GM21619 (cell line): Measurements from ENCODE around the gene TMEM115.

ENCODE experiments used
- ATAC-seq: cut with Tn5 transposase; IDR thresholded peaks from one replicate; pipeline ENCODE4 v1.9.1; 2021; ENCODE audit not compliant: unreplicated experiment

Gene TMEM115, protein sequence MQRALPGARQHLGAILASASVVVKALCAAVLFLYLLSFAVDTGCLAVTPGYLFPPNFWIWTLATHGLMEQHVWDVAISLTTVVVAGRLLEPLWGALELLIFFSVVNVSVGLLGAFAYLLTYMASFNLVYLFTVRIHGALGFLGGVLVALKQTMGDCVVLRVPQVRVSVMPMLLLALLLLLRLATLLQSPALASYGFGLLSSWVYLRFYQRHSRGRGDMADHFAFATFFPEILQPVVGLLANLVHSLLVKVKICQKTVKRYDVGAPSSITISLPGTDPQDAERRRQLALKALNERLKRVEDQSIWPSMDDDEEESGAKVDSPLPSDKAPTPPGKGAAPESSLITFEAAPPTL

DNA sequence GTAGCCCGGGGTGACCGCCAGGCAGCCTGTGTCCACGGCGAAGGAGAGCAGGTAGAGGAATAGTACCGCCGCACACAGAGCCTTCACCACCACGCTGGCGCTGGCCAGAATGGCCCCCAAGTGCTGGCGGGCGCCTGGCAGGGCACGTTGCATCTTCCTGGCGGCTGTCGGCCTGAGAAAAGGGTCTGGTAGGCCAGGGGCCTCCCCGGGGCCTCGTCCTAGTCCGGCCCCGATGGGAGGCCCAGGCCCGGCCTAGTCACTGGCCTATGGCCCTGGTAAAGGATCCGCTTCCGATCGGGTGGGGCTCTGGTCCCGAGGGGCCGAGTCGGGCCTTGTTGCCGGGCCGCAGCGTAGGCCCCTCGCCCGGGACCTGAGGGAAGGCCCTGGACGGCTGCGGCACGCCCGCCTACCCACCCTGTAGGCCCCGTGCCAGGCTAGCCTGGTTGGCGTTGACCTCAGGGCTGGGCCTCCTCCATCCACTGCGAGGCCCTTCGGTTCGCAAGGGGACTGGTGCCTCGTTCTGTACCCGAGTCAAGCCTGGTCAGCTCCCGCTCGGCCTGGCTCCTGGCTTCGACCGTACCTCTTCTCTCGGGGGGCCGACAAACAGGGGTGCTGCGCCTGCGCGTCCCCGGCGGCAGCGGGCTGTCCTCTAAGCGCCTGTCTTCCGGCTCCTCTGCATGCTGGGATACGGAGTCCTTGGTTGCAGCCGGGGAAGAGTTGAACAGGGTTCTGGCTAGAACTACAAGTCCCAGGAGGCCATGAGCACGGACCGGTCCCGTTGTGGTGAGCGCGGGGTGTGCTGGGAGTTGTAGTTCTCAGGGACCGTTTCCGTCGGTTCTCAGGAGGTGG is at the start of gene TMEM115:
Gene TMEM115 (minus strand): TSS at position 611 of the 849 bp plus-strand sequence. CDS start 458 bp downstream, at position 153.
- peak; percentile 98 for ATAC-seq

DNA sequence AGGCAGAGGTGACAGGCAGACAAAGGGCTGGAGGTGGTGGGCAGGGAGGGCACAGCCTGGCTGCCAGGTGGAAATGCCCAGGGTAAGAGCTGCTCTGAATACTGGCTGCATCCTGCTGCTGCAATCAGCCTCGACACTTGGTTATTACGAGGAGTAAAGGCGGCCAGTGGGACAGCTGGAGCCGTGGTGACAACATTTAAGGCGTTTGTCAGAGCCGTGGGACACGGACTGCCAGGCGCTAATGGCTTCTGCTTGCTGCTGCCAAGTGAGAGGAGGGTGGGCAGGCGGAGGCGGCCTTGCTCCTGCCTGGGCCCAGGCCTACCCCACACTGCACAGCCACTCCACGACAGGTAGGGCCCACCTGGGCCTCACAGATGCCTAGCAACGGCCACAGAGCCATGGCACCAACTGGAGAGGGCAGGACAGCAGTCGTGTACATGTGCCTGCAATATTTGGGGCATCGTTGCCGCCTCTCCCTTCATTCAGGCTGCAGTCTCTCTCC is 49.2 kb upstream of the TMEM115 start:
- ATAC-seq: no peak

DNA sequence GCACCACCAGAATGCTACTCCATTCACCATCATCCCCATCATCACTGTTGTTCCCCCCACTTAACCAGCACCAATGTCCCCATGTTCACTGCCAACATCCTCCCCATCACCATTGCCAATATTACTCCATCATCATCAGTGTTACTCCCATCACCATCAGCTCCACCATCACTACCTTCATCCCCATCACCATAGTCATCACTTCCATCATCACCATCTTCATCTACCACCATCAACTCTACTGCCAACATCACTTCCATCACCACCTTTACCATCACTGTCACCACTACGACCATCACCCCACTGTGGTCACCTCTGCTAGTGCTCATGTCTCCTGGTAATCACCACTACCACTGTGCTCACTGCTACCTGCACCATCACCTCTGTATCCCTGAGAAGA is 47.2 kb upstream of the TMEM115 start:
- no peak for ATAC-seq

GRCh38 chr3:50405249-50405648 is 45.9 kb upstream of the TMEM115 start:
- no peak for ATAC-seq

GRCh38 chr3:50401978-50402595 is 42.8 kb upstream of the TMEM115 start:
- ATAC-seq: no peak

GRCh38 chr3:50396502-50396901 is 37.2 kb upstream of the TMEM115 start:
- ATAC-seq: no peak

GRCh38 chr3:50395070-50395860 is 35.9 kb upstream of the TMEM115 start:
- no peak for ATAC-seq

DNA sequence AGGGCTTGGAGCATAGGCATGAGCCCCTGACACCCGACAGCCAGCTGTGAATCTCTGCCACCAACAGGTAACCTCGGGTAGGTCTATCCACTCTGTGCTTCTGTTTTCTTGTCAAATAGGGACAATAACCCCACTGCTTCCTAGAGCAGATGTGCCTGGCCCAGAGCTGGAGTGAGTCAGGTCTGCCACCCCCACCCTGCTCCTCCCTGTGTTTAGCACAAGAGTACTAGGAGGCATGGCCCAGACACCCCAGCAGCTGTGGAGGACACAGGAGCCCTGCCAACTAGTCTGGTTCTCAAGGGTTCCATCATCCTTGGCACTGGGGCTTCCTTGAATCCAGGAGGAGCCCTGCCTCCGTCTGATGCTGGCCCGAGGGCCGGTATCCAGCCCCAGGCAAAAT is 33.7 kb upstream of the TMEM115 start:
- no peak for ATAC-seq

DNA sequence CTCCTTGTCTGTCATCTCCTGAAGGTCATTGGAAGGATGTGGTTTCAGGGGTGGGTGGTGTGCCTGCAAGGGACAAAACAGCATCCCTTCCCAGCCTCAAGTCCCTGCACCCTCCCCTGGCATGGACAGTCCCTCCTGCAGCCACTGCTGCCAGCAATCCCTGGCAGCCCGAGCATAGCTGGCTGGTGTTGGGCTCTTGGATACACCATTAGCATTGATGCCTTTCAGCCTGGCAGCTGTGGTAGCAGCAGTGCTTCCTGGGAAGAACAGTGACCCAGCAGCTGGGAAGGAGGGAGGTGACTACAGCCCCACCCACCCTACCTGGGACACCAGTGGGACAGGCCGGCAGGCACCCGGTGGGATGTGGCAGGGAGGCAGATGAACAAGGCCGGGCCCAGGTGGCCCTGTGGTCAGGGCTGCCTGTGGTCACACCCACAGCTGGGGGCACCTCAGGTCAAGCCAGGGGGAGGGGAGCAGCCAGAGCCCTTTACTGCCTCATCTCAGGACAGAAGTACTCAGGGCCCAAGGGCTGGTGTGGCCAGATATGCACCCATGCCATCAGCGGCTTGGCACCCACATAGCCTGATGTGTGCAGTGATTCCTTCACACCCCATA is 32.9 kb upstream of the TMEM115 start:
- ATAC-seq: no peak

DNA sequence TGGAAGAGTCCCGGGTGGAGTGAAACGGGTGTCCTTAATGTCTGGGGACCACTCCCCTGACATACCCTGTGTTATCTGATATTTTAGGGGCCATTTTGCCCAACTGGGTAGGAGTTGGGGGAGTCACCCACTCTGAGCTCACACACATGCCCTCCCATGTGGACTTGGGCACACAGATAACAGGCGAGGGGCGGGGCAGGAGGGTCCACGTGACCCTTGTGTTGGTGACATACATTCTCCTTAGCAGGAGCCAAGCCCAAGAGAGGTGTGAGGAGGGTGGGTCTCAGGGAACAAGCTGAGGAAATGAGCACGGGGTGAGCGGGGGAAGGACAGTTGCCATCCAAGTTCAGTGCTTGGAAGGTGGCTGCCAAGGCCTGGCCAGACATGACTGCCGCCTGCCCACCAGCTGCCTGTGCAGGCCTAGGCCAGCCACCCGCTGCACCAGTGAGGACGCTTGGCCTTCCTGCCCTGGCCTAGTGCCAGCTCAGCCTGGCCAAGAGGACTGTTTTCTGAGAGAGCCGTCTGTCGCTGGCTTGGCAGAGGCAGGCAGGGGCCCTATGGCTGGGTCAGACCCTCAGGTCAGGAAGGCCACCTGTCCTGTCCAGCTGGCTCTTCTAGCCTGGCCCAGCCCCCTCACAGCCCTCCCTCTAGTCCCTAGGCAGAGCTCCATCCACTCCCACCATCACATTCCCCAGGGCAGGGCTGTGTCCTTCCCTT is 31.3 kb upstream of the TMEM115 start:
- ATAC-seq: no peak

- ATAC-seq: no peak
Measured at GRCh38 chr3:50389414-50389767, 30.1 kb upstream of the TMEM115 start.

DNA sequence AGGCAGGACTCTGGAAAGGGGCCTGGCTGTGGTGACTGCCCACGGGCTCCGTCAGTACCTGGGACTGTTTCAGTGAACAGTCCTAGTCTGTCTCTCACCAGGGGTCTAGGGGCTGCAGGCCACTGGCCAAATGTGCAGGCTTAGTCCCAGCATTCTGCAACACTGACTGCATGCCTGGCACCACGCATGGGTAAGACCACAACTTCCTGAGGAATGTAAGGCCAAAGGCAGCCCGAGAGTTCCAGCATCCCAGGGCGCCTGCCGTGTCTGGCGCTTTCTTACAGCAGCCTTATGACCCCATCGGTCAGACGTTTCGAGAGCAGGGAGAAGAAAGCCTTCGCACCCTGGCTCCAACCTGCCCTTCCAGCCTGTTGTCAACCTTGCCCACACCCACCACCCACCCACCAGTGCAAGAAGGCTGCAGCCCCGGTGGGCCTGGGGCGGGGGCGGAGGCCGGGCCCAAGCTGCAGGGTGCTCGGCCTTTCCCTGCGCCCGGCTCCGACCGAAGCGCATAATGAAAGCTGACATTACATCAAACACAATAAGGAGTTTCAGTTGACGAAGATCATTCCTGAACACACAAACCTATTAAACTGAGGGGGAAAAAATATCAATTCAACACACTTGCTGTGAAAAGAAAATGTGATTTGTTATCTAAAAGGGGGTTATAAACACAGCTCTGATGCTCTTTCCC is 29.5 kb upstream of the TMEM115 start:
- no peak for ATAC-seq

DNA sequence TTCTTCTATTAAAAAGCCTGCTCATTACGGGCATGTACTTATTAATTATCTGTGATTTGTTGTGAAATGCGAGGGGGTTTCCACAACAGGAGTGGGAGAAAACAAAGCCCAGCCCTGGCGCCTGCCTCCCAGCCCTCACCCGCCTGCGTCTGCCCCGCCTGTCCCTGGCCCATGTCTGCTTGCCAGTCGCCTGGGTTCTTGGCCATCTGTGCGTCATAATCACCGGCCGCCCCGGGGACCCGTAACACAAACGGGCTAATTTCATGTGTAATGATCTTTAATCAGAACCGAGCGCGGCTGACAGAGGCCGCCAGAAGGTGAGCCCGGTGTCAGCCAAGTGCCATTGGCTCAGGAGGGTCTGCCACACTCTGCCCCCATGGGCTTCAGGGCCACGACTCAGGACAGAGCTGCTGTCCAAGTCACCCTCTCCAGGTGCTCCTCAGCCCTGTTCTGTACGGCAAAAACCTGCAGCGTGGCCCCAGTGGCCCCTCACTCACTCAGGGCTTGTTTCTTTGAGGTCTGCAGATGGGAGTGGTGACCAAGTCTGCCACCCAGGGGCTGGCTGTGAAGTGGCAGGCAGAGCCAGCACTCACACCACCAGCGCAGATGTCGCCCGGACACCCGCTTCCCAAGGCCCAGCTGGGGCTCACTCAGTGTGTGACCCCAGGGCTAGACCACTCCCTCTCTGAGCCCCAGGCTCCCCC is 28.8 kb upstream of the TMEM115 start:
- no peak for ATAC-seq

DNA sequence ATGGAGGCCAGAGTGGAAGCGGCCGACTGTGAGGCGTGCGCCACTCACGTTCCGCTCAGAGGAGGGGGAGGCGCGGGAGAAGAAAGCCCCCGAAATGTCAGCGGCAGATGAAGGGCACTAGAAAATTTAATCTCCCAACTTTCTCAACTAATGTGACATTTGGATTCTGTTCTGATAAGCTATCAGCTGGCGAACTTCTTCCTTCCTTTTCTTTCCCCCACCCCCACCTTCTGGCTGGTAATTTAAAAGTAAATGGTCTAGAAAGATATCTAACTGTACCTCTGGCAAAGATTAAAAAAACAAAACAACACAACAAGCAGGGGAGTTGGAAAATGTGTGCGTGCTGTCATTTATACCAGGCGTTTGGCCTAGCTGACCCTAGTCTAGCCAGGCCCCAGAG is 26.4 kb upstream of the TMEM115 start:
- ATAC-seq: no peak

GRCh38 chr3:50383750-50384149 is 24.4 kb upstream of the TMEM115 start:
- no peak for ATAC-seq

DNA sequence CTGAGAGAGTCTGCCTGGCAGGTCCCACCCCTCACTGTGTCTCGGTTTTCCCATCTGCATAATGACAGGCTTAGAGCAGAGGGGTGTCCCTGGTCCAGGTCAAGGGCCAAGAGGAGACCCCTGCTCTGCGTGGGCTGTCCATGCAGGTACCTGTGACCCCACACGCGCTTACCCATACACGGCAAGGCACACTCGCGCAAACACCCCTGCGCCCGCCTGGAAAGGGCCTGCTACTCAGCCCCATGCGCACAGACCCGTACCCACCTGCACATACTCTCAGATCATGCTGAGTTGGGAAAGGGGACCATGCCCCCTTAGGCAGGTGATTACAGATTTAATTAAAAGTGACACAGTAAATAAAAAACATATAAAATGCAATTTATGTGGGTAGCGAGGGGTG is 23.4 kb upstream of the TMEM115 start:
- ATAC-seq: no peak

- no peak for ATAC-seq
Measured at GRCh38 chr3:50381383-50381782, 22.1 kb upstream of the TMEM115 start.

GRCh38 chr3:50380405-50381085 is 21.2 kb upstream of the TMEM115 start:
- no peak for ATAC-seq
